ENCODE results near the gene JAZF1. TPM values are rescaled to one million over a fixed set of nuclear protein-coding genes. Genes with fewer than 3 reads are reported as not detected.
A peak's percentile ranks its signal among the peaks of the same experiment; 100 is the strongest.

JAZF1 gene
- total RNA-seq, 1 experiment from 2014 or later: 14.2 TPM

DNA sequence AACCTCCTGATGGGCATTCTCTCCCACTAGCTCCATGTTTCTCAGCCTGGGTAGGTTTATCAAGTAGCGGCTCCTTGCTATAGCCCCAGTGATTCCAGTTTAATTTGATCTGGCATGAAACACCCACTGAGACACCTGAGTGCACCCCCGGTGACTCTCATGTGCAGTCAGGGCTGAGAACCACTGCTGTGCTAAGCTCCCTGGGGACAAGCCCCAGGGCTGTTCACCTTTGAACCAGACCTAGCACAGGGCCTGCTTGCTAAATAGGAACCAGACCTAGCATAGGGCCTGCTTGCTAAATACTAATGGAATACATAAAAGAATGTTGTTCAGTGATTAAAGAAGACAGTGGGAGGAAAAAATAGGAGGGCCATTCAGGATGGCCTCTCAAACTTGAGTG lies 167.6 kb downstream of the JAZF1 start:
- Mint-ChIP-seq H3K36me3 (ENCODE audit: insufficient read depth, unreplicated experiment) (peaks cover 11% of the 10 kb centered on the region), H3K9me3 (ENCODE audit: unreplicated experiment) (peaks cover 6% of the 10 kb centered on the region), H3K27ac (ENCODE audit: low read depth, unreplicated experiment) (no peak overlapping the region), H3K4me1 (ENCODE audit: insufficient read depth, unreplicated experiment) (no peaks in the 10 kb centered on the region), H3K27me3 (ENCODE audit: insufficient read depth, unreplicated experiment) (no peaks in the 10 kb centered on the region), H3K4me3 (ENCODE audit: unreplicated experiment) (no peak overlapping the region)
- BruUV-seq (replicated peaks): no TSS peak
- POLR2A ChIA-PET: interaction anchor here (0.7 kb wide), 1 partner anchor 152 kb away, joined by 5 read pairs; no protein-coding TSS in a partner anchor
- CTCF ChIA-PET: interaction anchor here (0.5 to 1.0 kb wide), 3 partner anchors 89 to 228 kb away, joined by 3 to 5 read pairs (median 3); no protein-coding TSS in a partner anchor
- DNase-seq (ENCODE audit: unreplicated experiment): no peak
- intact Hi-C loops (cut with micrococcal nuclease): no loop called here
- TF ChIP-seq, protein P1, sequence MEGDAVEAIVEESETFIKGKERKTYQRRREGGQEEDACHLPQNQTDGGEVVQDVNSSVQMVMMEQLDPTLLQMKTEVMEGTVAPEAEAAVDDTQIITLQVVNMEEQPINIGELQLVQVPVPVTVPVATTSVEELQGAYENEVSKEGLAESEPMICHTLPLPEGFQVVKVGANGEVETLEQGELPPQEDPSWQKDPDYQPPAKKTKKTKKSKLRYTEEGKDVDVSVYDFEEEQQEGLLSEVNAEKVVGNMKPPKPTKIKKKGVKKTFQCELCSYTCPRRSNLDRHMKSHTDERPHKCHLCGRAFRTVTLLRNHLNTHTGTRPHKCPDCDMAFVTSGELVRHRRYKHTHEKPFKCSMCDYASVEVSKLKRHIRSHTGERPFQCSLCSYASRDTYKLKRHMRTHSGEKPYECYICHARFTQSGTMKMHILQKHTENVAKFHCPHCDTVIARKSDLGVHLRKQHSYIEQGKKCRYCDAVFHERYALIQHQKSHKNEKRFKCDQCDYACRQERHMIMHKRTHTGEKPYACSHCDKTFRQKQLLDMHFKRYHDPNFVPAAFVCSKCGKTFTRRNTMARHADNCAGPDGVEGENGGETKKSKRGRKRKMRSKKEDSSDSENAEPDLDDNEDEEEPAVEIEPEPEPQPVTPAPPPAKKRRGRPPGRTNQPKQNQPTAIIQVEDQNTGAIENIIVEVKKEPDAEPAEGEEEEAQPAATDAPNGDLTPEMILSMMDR (IDR thresholded peaks at IDR 0.05; ENCODE audit: unreplicated experiment): no peak

DNA sequence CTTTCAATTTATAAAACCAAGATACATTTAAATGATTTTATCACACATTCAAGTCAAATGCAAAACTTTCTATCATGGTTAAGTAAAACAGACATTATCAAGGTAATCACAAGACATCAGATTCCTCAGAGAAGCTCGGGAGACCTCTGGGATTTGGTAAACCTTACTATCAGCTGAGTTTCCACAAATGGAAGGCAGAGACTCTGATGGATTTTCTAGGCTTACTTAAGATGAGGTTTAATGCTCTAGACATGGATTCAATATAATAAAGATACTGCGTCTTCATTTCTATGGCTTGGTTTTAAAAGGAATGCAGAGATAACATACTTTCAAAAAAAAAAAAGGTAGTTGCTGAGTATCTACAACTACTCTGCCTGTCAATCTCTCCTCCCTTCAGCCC lies 171.7 kb downstream of the JAZF1 start:
- TF ChIP-seq, protein P1 (IDR thresholded peaks at IDR 0.05; ENCODE audit: unreplicated experiment): no peak
- Mint-ChIP-seq H3K9me3 (ENCODE audit: unreplicated experiment) (no peaks in the 10 kb centered on the region), H3K4me1 (ENCODE audit: insufficient read depth, unreplicated experiment) (no peaks in the 10 kb centered on the region), H3K36me3 (ENCODE audit: insufficient read depth, unreplicated experiment) (no peaks in the 10 kb centered on the region), H3K27ac (ENCODE audit: low read depth, unreplicated experiment) (no peak overlapping the region), H3K27me3 (ENCODE audit: insufficient read depth, unreplicated experiment) (no peaks in the 10 kb centered on the region), H3K4me3 (ENCODE audit: unreplicated experiment) (no peak overlapping the region)
- no TSS peak for BruUV-seq (replicated peaks)
- no peak for DNase-seq (ENCODE audit: unreplicated experiment)
- intact Hi-C loops (cut with micrococcal nuclease): no loop called here
- ChIA-PET CTCF (interaction anchor here (1.9 kb wide), 1 partner anchor 11 kb away, joined by 8 read pairs; no protein-coding TSS in a partner anchor), POLR2A (no interaction called here)

DNA sequence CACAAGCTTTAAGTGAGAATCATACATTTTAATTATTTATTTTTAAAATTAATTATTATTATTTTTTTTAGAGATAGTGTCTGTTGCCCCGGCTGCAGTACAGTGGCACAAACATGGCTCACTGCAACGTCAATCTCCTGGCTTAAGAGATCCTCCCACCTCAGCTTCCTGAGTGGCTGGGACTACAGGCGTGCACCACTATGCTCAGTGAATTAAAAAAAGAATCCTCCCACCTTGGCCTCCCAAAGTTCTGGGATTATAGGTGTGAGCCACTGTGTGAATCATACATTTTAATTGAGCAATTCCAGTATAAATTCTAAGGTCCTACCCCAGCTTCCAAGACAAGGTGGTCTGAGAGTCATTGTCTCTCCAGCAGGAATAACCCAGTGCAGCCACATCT lies 172.4 kb downstream of the JAZF1 start:
- TF ChIP-seq, protein P1 (IDR thresholded peaks at IDR 0.05; ENCODE audit: unreplicated experiment): no peak
- BruUV-seq (replicated peaks): no TSS peak
- Mint-ChIP-seq H3K4me1 (ENCODE audit: insufficient read depth, unreplicated experiment) (no peaks in the 10 kb centered on the region), H3K36me3 (ENCODE audit: insufficient read depth, unreplicated experiment) (no peaks in the 10 kb centered on the region), H3K27me3 (ENCODE audit: insufficient read depth, unreplicated experiment) (no peaks in the 10 kb centered on the region), H3K9me3 (ENCODE audit: unreplicated experiment) (no peaks in the 10 kb centered on the region), H3K4me3 (ENCODE audit: unreplicated experiment) (no peak overlapping the region), H3K27ac (ENCODE audit: low read depth, unreplicated experiment) (no peak overlapping the region)
- intact Hi-C loops (cut with micrococcal nuclease): no loop called here
- peak; percentile 40 for DNase-seq (ENCODE audit: unreplicated experiment)
- POLR2A ChIA-PET: no interaction called here
- CTCF ChIA-PET: interaction anchor here (0.6 to 1.9 kb wide), 2 partner anchors 12 to 829 kb away, joined by 3 to 8 read pairs; no protein-coding TSS in a partner anchor

DNA sequence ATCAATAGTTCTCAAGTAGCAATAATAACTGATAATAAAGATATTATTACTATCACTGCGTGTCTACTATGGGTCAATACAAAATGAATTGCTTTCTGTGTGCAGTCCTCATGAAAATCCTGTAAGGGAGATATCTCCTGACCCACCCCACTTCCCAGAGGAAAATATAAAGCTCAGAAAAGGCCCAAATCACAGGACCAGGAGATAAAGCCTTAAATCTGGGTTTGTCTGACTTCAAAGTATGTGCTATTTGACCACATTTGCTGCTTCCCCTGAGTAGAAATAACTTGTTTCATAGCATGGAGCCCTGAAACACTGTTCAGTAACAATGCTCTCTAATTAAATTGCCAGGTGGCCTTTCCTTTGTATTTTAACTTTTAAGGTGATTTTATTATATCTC lies 174.1 kb downstream of the JAZF1 start:
- CTCF ChIA-PET: no interaction called here
- H3K27me3 Mint-ChIP-seq (ENCODE audit: insufficient read depth, unreplicated experiment): no peaks in the 10 kb centered on the region
- H3K9me3 Mint-ChIP-seq (ENCODE audit: unreplicated experiment): no peaks in the 10 kb centered on the region
- H3K4me3 Mint-ChIP-seq (ENCODE audit: unreplicated experiment): no peak overlapping the region
- TF ChIP-seq, protein P1 (IDR thresholded peaks at IDR 0.05; ENCODE audit: unreplicated experiment): no peak
- no peak for DNase-seq (ENCODE audit: unreplicated experiment)
- H3K36me3 Mint-ChIP-seq (ENCODE audit: insufficient read depth, unreplicated experiment): peaks cover 2% of the 10 kb centered on the region
- H3K4me1 Mint-ChIP-seq (ENCODE audit: insufficient read depth, unreplicated experiment): no peaks in the 10 kb centered on the region
- no TSS peak for BruUV-seq (replicated peaks)
- POLR2A ChIA-PET: no interaction called here
- intact Hi-C loops (cut with micrococcal nuclease): no loop called here
- no peak overlapping the region for H3K27ac Mint-ChIP-seq (ENCODE audit: low read depth, unreplicated experiment)

All from MCF 10A (cell line).